Hematopoietic multipotent progenitor cell treated with erythropoietin and hydrocortisone succinate and interleukin-3 and kit ligand, for 8 days (in vitro differentiated cells): ENCODE measurements around the gene GARS1.
"Not testable (repeated sequence)": the region's sequence is repeated elsewhere in the genome, so short reads cannot be mapped to it uniquely, and the experiment has no call there.

Experiments
- DNase-seq: peaks from one replicate; pipeline ENCODE4 v3.0.0-alpha.2; 2015

The GARS1 gene

GRCh38 chr7:30594540-30595435, at the start of gene GARS1:
TSS of gene GARS1 (plus strand) at chr7:30594878. CDS start at chr7:30594922, 44 bp downstream.
- peak; percentile 85 for DNase-seq

GRCh38 chr7:30545791-30546555, 48.7 kb upstream of the GARS1 start:
- DNase-seq = no peak

GRCh38 chr7:30546596-30546995, 48.1 kb upstream of the GARS1 start:
- DNase-seq = no peak

GRCh38 chr7:30548845-30549244, 45.8 kb upstream of the GARS1 start:
- DNase-seq = peak; percentile 66

GRCh38 chr7:30549931-30550493, 44.7 kb upstream of the GARS1 start:
- peak; percentile 21 for DNase-seq

- no peak for DNase-seq
Observed at GRCh38 chr7:30552330-30552729, 42.3 kb upstream of the GARS1 start.

GRCh38 chr7:30553141-30553540, 41.5 kb upstream of the GARS1 start:
- DNase-seq = no peak

GRCh38 chr7:30553546-30553945, 41.1 kb upstream of the GARS1 start:
- DNase-seq = no peak

GRCh38 chr7:30555525-30555924, 39.2 kb upstream of the GARS1 start:
- no peak for DNase-seq

- no peak for DNase-seq
Observed at GRCh38 chr7:30556840-30557239, 37.8 kb upstream of the GARS1 start.

- DNase-seq = no peak
Observed at GRCh38 chr7:30557245-30557644, 37.4 kb upstream of the GARS1 start.

- DNase-seq = no peak
Observed at GRCh38 chr7:30559611-30560010, 35.1 kb upstream of the GARS1 start.

GRCh38 chr7:30561389-30561788, 33.3 kb upstream of the GARS1 start:
- no peak for DNase-seq

- DNase-seq = peak; percentile 76
Observed at GRCh38 chr7:30562498-30562897, 32.2 kb upstream of the GARS1 start.

- DNase-seq = no peak
Observed at GRCh38 chr7:30562909-30563308, 31.8 kb upstream of the GARS1 start.

GRCh38 chr7:30563326-30563942, 31.2 kb upstream of the GARS1 start:
- no peak for DNase-seq

- DNase-seq = peak; percentile 90
Observed at GRCh38 chr7:30564243-30564892, 30.3 kb upstream of the GARS1 start.

- DNase-seq = no peak
Observed at GRCh38 chr7:30566596-30566995, 28.1 kb upstream of the GARS1 start.

- DNase-seq = no peak
Observed at GRCh38 chr7:30567081-30567480, 27.6 kb upstream of the GARS1 start.

- DNase-seq = not testable (repeated sequence)
Observed at GRCh38 chr7:30570238-30570637, 24.4 kb upstream of the GARS1 start.

- peak; percentile 60 for DNase-seq
Observed at GRCh38 chr7:30572212-30572841, 22.4 kb upstream of the GARS1 start.

GRCh38 chr7:30575910-30576309, 18.8 kb upstream of the GARS1 start:
- DNase-seq = no peak
